ENCODE measurements around the gene SLC12A4. TPM values are rescaled to one million over a fixed set of nuclear protein-coding genes. Genes with fewer than 3 reads are reported as not detected.

Gene SLC12A4
- total and polyA plus RNA-seq, 2 experiments from 2014 or later = 19.9 to 53.0 TPM

DNA sequence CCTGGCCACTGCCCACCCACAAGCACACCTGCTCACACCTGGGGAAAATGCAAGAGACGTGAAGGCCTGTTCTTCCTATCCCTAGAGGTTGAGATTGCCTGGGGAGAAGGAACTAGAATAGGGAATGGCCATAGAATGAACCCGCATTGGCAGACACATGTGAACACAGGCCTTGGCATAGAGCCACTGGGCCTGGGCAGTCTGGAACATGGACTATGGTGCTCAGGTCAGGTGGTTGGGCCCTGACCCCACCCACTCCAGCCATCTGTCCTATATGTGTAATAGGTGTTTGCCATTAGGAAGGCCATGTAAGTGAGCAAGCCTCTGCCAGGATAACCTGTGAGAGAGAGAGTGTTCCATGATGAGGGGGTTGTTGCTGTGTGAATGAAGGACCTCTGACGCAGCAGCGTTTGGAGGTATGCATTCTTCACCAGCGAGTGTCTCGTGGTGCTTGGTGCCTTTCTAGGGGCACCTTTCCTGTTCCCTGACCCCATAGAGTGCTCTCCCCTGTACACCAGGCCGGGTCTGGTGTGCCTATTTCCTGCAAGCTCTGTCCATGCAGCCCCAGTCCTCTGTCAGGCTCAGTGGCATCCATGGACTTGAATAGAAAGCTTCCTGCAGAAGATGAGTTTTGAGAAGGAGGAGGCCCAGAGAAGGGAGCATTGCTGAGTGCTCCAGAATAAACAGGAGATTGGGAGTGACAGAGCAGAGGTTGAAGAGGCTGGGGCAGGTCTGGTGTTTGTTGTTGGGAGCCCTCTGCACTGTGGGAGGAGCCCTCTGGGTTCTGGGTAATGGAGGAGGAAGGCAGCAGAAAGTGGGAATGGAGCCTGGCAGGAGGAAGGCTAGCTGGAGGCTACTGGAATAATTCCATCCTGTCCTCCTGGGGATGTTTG, 52.4 kb downstream of the SLC12A4 start:
- Mint-ChIP-seq H3K36me3 (ENCODE audit: low read depth) (peaks cover 4% of the 10 kb centered on the region; the same call in 2 of the 3 replicates), H3K27ac (no peak overlapping the region; the same call in 1 of the 2 replicates), H3K4me1 (peaks cover 24% of the 10 kb centered on the region), H3K9me3 (no peaks in the 10 kb centered on the region), H3K27me3 (ENCODE audit: insufficient read depth, low read depth, poor library complexity) (peaks cover 3% of the 10 kb centered on the region), H3K4me3 (no peak overlapping the region; the same call in 2 of the 3 replicates)
- Histone ChIP-seq H3K4me3 (no peak overlapping the region), H3K27ac (ENCODE audit: low read depth) (peak overlapping the region; percentile 70; the same call in 1 of the 2 replicates), H3K4me1 (ENCODE audit: insufficient read depth) (peaks cover 18% of the 10 kb centered on the region), H3K36me3 (ENCODE audit: insufficient read depth) (no peaks in the 10 kb centered on the region), H3K79me2 (replicated peaks; ENCODE audit: insufficient read depth) (no peaks in the 10 kb centered on the region), H3K27me3 (ENCODE audit: insufficient read depth) (no peaks in the 10 kb centered on the region), H4K20me1 (replicated peaks; ENCODE audit: insufficient read depth) (no peaks in the 10 kb centered on the region), H3F3A (replicated peaks; ENCODE audit: low read depth) (no peaks in the 10 kb centered on the region), H3K9me2 (ENCODE audit: insufficient read depth) (no peaks in the 10 kb centered on the region), H3K4me2 (no peak overlapping the region), H2AFZ (no peak overlapping the region)
- DNase-seq (ENCODE audit: low spot score) = no peak
- TF ChIP-seq, protein P1, sequence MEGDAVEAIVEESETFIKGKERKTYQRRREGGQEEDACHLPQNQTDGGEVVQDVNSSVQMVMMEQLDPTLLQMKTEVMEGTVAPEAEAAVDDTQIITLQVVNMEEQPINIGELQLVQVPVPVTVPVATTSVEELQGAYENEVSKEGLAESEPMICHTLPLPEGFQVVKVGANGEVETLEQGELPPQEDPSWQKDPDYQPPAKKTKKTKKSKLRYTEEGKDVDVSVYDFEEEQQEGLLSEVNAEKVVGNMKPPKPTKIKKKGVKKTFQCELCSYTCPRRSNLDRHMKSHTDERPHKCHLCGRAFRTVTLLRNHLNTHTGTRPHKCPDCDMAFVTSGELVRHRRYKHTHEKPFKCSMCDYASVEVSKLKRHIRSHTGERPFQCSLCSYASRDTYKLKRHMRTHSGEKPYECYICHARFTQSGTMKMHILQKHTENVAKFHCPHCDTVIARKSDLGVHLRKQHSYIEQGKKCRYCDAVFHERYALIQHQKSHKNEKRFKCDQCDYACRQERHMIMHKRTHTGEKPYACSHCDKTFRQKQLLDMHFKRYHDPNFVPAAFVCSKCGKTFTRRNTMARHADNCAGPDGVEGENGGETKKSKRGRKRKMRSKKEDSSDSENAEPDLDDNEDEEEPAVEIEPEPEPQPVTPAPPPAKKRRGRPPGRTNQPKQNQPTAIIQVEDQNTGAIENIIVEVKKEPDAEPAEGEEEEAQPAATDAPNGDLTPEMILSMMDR (conservative IDR thresholded peaks at IDR 0.05; ENCODE audit: low read depth in 2 of 2) = no peak
- TF ChIP-seq ZNF114 (CRISPR knock-in tag; IDR thresholded peaks at IDR 0.05) (no peak), JUNB (IDR thresholded peaks at IDR 0.05; ENCODE audit: unreplicated experiment) (no peak), EZH2phosphoT487 (IDR thresholded peaks at IDR 0.05; ENCODE audit: unreplicated experiment) (no peak), EZH2 (IDR thresholded peaks at IDR 0.05; ENCODE audit: low read depth, unreplicated experiment) (no peak), ZNF331 (CRISPR knock-in tag; IDR thresholded peaks at IDR 0.05; ENCODE audit: low read depth) (no peak), CREB1 (CRISPR knock-in tag; IDR thresholded peaks at IDR 0.05; ENCODE audit: low read depth) (no peak), STAT1 (IDR thresholded peaks at IDR 0.05; ENCODE audit: unreplicated experiment) (no peak), POLR2AphosphoS5 (IDR thresholded peaks at IDR 0.05; ENCODE audit: low read depth) (no peak), NANOG (IDR thresholded peaks at IDR 0.05; ENCODE audit: borderline replicate concordance) (no peak)
- TF ChIP-seq, protein P2, sequence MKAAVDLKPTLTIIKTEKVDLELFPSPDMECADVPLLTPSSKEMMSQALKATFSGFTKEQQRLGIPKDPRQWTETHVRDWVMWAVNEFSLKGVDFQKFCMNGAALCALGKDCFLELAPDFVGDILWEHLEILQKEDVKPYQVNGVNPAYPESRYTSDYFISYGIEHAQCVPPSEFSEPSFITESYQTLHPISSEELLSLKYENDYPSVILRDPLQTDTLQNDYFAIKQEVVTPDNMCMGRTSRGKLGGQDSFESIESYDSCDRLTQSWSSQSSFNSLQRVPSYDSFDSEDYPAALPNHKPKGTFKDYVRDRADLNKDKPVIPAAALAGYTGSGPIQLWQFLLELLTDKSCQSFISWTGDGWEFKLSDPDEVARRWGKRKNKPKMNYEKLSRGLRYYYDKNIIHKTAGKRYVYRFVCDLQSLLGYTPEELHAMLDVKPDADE (IDR thresholded peaks at IDR 0.05) = no peak
- TF ChIP-seq, protein P3, sequence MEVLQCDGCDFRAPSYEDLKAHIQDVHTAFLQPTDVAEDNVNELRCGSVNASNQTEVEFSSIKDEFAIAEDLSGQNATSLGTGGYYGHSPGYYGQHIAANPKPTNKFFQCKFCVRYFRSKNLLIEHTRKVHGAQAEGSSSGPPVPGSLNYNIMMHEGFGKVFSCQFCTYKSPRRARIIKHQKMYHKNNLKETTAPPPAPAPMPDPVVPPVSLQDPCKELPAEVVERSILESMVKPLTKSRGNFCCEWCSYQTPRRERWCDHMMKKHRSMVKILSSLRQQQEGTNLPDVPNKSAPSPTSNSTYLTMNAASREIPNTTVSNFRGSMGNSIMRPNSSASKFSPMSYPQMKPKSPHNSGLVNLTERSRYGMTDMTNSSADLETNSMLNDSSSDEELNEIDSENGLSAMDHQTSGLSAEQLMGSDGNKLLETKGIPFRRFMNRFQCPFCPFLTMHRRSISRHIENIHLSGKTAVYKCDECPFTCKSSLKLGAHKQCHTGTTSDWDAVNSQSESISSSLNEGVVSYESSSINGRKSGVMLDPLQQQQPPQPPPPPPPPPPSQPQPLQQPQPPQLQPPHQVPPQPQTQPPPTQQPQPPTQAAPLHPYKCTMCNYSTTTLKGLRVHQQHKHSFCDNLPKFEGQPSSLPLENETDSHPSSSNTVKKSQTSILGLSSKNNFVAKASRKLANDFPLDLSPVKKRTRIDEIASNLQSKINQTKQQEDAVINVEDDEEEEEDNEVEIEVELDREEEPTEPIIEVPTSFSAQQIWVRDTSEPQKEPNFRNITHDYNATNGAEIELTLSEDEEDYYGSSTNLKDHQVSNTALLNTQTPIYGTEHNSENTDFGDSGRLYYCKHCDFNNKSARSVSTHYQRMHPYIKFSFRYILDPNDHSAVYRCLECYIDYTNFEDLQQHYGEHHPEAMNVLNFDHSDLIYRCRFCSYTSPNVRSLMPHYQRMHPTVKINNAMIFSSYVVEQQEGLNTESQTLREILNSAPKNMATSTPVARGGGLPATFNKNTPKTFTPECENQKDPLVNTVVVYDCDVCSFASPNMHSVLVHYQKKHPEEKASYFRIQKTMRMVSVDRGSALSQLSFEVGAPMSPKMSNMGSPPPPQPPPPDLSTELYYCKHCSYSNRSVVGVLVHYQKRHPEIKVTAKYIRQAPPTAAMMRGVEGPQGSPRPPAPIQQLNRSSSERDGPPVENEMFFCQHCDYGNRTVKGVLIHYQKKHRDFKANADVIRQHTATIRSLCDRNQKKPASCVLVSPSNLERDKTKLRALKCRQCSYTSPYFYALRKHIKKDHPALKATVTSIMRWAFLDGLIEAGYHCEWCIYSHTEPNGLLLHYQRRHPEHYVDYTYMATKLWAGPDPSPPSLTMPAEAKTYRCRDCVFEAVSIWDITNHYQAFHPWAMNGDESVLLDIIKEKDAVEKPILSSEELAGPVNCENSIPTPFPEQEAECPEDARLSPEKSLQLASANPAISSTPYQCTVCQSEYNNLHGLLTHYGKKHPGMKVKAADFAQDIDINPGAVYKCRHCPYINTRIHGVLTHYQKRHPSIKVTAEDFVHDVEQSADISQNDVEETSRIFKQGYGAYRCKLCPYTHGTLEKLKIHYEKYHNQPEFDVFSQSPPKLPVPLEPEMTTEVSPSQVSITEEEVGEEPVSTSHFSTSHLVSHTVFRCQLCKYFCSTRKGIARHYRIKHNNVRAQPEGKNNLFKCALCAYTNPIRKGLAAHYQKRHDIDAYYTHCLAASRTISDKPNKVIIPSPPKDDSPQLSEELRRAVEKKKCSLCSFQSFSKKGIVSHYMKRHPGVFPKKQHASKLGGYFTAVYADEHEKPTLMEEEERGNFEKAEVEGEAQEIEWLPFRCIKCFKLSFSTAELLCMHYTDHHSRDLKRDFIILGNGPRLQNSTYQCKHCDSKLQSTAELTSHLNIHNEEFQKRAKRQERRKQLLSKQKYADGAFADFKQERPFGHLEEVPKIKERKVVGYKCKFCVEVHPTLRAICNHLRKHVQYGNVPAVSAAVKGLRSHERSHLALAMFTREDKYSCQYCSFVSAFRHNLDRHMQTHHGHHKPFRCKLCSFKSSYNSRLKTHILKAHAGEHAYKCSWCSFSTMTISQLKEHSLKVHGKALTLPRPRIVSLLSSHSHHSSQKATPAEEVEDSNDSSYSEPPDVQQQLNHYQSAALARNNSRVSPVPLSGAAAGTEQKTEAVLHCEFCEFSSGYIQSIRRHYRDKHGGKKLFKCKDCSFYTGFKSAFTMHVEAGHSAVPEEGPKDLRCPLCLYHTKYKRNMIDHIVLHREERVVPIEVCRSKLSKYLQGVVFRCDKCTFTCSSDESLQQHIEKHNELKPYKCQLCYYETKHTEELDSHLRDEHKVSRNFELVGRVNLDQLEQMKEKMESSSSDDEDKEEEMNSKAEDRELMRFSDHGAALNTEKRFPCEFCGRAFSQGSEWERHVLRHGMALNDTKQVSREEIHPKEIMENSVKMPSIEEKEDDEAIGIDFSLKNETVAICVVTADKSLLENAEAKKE (CRISPR knock-in tag; IDR thresholded peaks at IDR 0.05) = no peak
- TF ChIP-seq, protein P4, sequence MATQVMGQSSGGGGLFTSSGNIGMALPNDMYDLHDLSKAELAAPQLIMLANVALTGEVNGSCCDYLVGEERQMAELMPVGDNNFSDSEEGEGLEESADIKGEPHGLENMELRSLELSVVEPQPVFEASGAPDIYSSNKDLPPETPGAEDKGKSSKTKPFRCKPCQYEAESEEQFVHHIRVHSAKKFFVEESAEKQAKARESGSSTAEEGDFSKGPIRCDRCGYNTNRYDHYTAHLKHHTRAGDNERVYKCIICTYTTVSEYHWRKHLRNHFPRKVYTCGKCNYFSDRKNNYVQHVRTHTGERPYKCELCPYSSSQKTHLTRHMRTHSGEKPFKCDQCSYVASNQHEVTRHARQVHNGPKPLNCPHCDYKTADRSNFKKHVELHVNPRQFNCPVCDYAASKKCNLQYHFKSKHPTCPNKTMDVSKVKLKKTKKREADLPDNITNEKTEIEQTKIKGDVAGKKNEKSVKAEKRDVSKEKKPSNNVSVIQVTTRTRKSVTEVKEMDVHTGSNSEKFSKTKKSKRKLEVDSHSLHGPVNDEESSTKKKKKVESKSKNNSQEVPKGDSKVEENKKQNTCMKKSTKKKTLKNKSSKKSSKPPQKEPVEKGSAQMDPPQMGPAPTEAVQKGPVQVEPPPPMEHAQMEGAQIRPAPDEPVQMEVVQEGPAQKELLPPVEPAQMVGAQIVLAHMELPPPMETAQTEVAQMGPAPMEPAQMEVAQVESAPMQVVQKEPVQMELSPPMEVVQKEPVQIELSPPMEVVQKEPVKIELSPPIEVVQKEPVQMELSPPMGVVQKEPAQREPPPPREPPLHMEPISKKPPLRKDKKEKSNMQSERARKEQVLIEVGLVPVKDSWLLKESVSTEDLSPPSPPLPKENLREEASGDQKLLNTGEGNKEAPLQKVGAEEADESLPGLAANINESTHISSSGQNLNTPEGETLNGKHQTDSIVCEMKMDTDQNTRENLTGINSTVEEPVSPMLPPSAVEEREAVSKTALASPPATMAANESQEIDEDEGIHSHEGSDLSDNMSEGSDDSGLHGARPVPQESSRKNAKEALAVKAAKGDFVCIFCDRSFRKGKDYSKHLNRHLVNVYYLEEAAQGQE (IDR thresholded peaks at IDR 0.05; ENCODE audit: unreplicated experiment) = no peak
- ATAC-seq = no peak
